A204.1 (cell line): ENCODE measurements around the gene GARS1.
"Not testable (repeated sequence)": the region's sequence is repeated elsewhere in the genome, so short reads cannot be mapped to it uniquely, and the experiment has no call there.

Source experiments
- FAIRE-seq: peaks from 2 replicates; lab custom pipeline; 2012; peaks lifted over from hg19 to GRCh38; lab: Jason Lieb, UNC

GARS1 gene

DNA sequence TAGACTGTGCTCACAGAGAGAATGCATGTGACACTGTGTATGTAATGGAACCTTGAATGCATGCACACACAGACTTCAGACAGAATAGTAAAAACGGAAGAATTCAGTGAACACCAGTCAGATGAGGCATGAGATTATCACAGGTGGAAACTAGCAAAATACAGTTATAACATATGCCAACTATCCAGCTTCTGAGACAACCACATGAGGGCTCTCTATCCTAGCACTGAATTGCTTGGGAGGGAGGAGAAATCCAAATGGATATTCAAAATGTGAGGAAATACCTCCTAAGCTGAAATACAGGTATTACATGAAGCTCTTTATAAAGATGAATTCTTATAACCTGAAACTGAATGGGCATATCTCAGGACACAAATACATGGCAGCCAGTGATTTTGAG lies 30.6 kb downstream of the GARS1 start:
- no peak for FAIRE-seq

DNA sequence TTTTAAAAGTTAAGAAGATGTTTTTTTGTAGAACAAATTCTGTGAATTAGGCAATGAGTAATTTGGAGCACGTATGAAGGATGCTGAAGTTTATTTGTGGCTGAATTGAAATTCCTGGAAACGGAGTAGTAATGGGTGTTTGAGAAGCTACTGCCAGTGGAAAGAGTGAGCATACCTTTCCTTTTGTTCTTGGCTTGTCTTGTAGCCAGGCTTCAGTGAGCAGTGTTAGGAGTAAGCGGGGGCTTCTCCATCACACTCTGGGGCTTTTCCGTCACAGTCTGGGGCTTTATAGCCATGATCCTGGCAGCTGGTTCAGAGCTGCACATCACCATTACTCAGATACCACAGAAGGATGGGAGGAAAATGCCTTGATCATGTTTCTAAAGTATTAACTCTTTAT lies 32.3 kb downstream of the GARS1 start:
- no peak for FAIRE-seq

DNA sequence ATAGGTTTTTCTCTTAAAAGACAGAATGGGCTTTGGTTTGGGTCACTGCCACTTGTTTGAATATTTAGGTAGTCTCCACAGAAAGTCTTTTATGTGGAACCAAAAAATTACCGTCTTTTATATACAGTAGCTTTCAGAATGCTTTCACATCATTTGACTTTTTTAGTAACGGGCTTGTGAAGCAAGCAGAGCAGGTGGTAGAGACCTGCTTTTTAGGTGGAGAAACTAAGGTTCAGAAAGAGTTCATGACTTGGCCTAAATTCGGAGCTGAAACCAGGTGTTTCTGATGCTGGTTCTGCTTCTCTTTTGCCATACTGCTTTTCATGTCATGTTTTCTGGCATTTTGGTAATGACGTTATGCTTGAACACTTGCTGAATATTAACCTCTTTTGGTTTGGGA lies 36.3 kb downstream of the GARS1 start:
- FAIRE-seq = no peak

DNA sequence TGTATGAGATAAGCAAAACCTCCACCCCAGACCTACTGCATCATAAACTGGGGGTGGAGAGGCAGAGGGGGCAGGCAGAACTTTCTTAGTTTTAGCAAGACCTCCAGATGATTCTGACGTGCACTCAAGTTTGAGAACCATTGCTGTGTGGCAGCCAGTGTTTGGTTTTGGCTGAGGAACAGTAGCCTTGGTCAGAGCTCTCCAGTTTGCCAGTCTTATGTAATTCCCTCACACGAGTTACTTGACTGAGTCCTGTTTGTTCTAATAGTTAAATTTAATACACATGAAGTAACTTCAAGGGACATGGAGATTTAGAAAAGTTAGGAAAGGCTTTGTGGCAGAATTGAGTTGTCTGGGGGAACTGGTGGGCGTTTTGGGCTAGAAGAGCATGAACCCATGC lies 38.5 kb downstream of the GARS1 start:
- FAIRE-seq = no peak

DNA sequence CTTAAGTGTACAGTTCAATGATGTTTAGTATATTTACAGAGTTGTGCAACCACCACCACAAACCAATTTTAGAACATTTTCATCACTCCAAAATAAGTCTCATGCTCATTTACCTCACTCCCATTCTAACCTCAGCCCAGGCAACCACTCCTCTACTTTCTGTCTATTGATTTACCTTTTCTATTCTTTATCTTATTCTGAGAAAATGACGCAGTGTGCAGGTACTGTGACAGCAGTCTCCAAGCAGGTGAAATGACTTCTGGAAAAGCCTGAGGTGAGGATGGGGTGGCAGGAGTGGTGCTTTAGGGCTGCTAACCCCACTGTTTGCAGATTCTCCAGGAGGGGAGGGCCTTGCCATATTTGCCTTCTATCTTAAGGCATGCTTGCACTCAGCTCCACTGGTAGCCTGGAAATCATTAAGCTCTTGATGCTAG lies 39.5 kb downstream of the GARS1 start:
- no peak for FAIRE-seq

DNA sequence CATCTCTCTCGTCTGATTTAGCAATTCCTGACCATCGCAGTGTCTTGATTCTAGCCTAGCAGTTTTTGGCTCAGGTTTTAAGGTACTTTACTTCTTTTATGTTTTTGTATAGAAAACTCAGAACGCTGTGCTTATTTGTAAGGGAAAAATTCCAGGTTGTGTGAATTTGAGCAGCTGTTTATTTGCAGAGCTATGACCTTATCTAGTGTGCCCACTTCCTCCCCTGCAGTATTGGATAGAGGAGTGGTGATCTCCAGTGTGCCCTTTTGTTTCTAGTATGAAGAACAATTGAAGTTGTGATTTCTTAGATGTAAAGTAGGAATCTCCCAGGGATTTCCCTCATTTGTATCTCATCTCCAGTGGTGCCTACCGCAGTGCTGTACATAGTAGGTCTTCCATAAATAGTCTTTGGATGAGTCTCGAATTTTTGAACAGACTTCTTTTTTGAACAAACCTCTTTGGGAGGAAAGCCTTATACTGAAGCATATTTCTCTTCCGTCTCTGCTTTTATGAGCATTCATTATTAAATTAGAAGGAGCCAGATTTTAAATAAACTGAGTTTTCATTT lies 40.0 kb downstream of the GARS1 start:
- no peak for FAIRE-seq

DNA sequence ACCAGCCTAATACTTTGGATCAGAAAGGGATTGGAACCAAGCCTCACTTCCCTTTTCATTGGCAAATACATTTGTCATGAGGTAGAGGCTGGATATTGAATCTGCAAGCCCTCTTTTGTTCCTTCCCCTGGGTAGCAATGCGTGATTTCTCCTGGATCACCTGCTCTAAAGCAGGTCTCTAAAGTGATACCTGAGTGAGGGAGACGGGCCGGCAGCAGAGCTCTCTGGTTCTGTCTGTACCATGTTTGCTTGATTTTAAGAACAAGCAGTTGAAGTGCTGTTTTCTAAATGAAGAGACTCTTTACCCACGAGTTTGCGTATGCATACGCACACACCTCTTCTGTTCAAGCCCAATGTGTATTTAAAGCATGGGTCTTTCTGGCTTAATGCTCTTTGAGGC lies 41.1 kb downstream of the GARS1 start:
- no peak for FAIRE-seq

DNA sequence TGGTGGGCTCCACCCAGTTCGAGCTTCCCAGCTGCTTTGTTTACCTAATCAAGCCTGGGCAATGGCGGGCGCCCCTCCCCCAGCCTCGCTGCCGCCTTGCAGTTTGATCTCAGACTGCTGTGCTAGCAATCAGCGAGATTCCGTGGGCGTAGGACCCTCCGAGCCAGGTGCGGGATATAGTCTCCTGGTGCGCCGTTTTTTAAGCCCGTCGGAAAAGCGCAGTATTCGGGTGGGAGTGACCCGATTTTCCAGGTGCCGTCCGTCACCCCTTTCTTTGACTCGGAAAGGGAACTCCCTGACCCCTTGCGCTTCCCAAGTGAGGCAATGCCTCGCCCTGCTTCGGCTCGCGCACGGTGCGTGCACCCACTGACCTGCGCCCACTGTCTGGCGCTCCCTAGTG lies 47.6 kb downstream of the GARS1 start:
- FAIRE-seq = not testable (repeated sequence)

DNA sequence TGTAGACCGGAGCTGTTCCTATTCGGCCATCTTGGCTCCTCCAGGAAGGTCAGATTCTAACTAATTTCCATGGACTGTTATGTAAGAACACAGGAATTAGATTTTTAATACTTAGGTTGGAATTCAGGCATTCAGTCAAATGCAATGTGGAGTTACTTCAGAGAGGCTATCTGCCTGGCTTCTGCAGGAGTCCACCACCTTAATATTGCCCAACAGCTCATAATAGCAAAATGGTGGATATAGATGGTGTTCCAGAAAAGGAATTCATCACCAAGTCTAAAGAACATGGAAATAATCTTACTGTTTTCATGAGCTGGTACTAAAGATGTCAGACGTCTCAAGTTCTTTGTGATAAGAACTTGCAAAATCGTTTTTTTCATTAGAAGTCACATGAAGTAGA lies 48.1 kb downstream of the GARS1 start:
- no peak for FAIRE-seq

DNA sequence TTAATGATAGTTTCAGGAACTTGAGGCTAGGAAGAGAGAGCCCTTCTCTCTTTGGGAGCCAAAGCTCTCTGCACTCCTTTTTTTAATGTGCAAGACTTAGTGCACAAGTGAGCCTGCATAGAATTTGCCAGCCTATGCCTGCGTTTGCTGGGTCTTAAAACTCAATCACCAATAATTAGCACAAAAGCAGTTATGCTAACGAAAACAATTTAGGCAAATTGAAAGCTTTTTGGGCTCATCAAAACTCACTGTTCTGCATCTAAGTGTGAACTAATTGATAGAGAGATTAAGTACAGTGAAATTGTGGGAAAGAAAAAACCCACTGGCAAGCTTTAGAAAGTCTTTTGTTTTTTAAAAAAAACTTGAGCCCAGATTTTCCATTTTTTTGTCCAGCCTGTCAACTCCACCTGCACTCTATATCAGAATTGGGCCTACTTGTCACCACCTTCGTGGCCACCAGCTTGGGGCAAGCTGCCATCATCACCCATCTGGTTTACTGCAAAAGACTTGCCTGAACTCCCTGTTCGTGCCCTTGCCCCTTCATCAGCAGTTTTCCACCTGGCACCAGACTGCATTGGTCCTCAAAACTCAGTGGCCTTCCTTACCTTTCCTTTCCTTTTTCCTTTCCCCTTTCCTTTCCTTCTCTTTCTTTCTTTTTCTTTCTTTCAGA lies 49.7 kb downstream of the GARS1 start:
- FAIRE-seq = no peak

DNA sequence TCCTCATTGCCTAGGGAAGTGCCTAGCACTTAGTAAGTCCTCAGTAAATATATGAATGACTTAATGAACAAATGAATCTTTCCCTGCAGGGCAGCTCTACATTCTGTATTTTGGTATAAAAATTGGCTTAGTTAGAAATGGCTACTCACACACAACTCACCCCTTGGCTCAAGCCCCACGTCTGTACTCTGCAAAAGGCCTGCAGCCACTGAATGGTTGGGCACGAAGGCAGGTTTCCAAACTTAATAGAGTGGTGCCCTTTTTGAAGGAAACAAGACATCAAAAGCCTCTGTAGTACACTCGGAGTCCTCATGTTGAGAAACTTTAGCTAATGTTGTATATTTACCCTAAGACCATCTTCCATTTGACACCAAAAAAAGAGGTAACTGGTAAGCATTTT lies 51.0 kb downstream of the GARS1 start:
- FAIRE-seq = no peak

DNA sequence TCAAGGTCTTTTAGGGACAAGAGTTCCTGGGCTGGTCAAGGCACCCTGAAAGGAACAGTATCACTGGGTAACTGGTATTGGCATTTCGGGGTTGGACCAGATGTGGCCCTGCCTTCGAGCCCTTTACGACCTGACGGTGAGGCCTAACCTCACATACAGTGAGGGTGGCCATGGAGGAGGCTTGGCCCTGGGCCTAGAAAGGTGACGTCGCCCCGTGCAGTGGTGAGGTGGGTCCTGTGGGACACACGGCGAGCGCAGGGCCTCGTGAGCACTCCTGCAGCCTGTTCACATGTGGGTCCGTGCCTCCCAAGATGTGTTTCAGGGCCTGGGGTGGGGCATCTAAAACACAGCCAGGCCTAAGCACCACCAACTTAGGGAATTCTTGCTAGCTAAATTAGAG lies 51.5 kb downstream of the GARS1 start:
- no peak for FAIRE-seq

DNA sequence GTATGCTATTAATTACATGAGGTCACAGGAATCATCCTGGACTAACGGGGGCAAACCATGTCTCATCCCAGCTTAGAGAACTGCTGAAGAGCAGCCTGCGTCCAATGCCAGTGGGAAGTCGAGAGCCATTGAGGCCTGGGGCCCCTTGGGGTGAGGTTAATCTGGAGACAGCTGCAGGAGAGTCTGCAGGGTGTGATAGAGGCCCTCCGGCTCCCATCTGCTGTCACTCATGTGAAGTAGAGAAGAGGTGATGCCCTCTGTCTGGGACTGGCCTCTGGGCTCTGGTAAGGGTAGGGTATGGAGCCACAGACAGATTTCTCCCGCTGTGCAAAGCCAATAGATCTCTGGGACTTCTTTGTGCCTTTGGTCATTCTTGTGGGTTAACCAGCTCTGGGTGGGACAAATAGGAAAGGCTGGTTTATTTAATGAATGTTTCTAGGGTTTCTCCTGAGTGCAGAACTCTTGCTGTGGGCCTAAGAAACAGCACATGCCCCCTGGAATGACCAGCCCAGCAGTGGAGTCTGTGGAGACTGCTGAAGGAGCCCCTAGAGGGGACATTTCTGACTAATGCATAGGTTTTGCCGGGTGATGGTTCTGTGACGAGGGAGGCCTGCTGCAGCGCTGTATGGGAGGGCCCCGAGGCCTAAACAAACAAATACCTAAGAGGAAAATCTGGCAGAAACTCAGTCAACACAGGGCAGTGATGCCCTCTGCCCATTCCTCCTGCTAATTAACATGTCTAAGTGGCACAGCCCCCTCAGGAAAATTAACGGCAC lies 53.1 kb downstream of the GARS1 start:
- FAIRE-seq = no peak

DNA sequence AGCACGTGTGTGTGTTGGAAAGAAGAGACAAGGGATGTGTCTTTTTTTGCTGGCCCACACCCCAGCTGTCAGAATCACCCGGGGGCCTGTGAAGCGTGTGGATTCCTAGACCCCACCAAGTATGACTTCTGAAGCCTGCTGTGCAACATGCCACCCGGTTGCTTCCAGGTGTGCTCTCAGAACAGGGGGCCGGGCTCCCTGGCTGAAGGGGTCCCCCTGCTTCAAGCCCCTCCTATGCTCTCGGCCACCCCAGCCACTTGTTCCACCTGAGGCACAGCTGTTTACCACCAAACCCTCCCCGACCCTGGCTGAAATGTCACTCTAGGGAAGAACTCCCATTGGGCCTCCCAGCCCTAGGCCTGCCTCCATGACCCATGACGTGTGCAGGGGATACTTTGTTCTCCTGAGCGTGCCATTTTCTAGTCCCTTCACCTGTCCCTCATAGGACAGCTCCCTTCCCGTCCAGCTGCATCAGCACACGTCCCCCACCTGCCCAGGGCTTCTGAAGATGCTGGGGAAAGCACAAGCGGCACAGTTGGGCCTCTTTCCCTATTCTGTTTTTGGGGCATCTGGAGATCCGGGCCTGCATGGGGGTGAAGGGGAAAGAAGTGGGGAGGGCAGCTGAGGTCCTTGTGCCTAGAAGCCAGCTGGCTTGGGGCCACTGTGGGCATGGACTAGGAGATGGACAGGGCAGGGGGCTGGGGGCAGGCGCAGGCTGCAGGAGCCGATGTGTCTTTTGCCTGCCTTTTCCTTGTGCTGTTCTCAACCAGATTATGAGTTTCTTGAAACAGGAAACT lies 54.3 kb downstream of the GARS1 start:
- no peak for FAIRE-seq

DNA sequence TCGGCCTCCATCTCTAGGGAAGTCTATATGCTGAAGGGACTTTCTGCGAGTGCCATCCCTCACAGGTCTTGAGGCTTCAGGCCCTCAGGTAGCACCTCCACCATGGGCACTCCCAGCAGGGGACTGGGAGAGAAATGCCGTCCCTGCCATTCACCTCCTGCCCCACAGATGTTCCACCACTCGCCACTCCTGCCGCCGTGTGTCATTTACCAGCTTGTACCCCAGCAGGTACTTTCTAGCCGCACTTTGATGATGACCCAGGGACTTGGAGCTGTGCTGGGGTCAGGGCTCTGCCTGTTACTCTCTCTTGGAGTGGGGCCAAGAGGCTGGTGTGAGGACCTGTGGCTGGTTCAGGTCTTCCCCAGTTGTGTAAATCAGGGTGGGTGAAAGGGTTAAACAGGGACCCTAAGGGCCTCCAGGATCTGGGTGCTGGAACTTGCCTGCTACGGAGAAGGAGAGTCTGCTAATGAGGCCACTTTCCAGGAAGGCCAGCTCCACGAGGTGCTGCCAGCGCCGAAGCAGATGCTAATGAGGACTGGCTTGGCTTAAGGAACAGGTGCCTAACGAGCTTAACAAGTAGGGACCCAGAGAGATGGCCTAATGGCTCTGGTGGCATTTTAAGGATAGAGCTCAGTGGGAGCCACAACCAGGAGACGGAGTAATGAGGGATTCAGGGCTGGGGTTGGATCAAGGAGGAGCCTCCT lies 55.2 kb downstream of the GARS1 start:
- no peak for FAIRE-seq

DNA sequence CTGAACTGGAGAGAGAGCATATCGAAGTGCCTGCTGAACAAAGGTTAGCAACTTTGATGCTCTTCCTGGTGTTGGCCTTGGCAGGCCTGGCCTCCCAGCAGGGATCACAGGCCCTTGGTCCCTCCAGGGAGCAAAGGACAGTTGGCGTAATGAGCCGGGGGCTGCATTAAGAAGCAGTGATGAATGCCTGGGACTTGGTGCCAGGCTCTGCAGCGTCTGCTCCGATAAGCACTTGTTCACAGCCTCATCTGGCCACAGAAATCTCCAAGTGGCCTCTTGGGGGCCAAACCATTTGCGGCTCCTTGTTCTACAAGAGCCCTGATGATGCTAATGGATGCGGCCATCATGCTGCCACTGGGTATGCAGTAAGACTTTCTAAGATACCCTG lies 55.7 kb downstream of the GARS1 start:
- FAIRE-seq = no peak

DNA sequence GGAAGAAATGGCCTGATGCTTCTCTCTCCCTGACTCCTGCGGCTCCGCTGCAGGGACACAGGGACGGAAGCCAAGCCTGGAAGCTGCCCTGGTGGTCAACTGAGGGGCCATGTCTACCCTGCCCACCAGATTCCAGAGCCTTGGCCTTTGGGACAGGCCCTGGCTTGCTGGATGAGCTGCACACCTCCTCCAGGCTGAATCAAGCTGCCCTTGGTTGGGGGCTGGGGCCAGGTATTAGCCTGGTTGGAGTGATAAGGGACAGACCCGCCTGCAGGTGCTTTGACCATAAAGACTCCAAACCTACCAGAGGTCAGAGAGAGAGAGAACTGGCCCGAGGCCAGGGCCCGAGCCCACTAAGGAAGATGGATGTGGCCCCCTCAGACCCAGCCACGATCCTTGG lies 57.5 kb downstream of the GARS1 start:
- no peak for FAIRE-seq

DNA sequence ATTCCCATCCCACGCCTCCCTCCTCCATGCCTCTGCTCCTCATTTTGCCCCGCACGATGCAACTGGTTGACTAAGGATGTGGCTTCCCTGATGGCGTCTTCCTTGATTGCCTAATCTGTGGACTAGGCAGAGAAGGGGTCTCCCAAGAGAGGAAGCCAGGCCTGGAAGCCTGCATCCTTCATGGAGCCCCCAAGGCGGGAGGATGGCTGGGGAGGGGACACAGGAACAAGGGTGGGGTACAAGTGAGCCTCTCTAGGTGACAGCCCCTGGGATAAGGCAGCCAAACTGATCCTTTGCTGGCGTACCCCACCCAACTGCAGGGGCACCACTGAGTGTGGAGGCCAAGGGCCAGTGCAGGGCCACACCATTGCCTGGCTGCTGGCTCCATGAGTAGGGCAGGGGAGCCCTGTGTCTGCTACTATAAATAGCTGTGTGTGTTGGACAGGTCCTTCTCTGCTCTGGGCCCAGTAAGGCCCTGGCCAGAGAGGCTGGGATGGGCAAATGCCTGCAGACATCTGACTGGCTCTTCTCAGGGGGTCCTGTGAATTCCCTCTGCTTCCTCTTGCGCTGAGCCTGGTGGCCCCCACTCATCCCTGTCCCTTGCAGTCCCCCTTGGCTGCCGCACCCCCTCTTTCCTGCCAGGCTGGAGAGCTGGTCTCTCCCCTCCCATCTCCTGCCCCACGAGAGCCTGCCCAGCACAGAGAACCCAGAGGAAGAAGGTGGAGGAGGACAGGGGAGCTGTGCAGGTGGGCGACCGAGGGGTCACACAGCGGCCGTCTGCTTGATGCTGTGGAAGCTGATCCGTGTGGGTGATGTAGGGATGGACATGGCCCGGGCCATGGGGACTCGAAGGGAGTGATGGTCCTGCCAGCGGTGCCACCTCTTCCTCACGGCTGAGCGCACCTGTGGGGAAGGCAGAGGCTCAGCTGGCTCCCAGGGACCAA lies 58.3 kb downstream of the GARS1 start:
- no peak for FAIRE-seq

DNA sequence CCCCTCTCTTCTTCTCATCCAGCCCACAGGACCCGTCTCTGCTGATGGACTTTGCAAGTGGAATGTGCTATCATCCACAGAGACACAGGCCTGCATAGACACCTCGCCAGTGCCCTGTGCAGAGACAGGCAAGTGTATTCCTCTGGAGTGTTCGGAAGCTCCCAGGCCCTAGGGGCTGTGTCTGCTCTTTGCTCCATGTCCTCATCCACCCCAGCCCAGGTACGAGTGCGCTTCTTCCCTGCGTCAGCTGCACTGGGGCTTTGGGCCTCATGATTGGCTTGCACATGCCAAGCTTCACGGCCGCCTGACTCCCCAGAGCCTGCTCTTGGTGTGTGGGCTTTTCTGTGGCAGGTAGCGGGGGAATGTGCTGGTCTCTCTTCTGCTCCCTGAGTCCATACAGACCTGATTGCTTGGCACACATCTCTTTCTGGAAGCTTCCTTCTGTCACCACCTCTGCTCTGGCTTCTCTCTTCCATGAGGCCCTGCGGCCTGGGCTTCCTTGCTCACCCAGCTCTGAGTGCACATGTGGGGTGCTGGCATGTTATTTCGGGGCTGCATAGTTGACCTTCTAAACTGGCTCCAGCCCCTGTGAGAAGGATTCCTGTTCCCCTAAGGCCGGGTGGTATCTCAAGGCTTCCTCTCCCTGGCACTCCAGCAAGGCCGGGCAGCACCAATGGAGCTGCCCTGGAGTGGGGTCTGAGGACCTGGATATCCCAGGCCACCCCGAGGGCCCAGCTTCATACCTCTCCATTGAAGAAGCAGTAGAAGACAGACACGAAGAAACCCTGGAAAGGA lies 59.8 kb downstream of the GARS1 start:
- no peak for FAIRE-seq
